ENCODE measurements around the gene IL26. TPM values are rescaled to one million over a fixed set of nuclear protein-coding genes. Genes with fewer than 3 reads are reported as not detected.

Gene IL26
- total RNA-seq, 4 donors from 2014 or later: not detected

GRCh38 chr12:68240079-68240478, 14.5 kb upstream of the IL26 start:
- H3K27ac ChIP-seq: no peak overlapping the region
- H3K4me3 ChIP-seq: no peak overlapping the region
- WGBS, 2 donors (ENCODE audit: low coverage in 1 of 2): 27 to 29% methylated on average over 1 of the region's 1 CpG
- TF ChIP-seq POLR2AphosphoS5 (IDR thresholded peaks at IDR 0.05) (no peak), EP300 (IDR thresholded peaks at IDR 0.05) (no peak), CTCF (IDR thresholded peaks at IDR 0.05) (no peak), POLR2A (IDR thresholded peaks at IDR 0.05) (no peak)
- H3K4me1 ChIP-seq: peaks cover 0 to 49% (median 13%) of the 10 kb centered on the region in 3 donors
- no peaks in the 10 kb centered on the region for H3K36me3 ChIP-seq
- H3K9me3 ChIP-seq: no peaks in the 10 kb centered on the region
- H3K27me3 ChIP-seq: no peaks in the 10 kb centered on the region
- ATAC-seq: peak; percentile 45

- Histone ChIP-seq H3K4me3 (no peak overlapping the region), H3K9me3 (no peaks in the 10 kb centered on the region), H3K27me3 (no peaks in the 10 kb centered on the region), H3K4me1 (peaks cover 0 to 43% (median 12%) of the 10 kb centered on the region in 3 donors), H3K36me3 (no peaks in the 10 kb centered on the region), H3K27ac (no peak overlapping the region)
- TF ChIP-seq CTCF (IDR thresholded peaks at IDR 0.05): no peak
- no peak for TF ChIP-seq POLR2A (IDR thresholded peaks at IDR 0.05)
- no peak for TF ChIP-seq EP300 (IDR thresholded peaks at IDR 0.05)
- no peak for TF ChIP-seq POLR2AphosphoS5 (IDR thresholded peaks at IDR 0.05)
- WGBS, 2 donors (ENCODE audit: low coverage in 1 of 2): 69 to 76% methylated on average over 5 to 6 of the region's 6 CpGs
- ATAC-seq: no peak
These were observed 13.8 kb upstream of the IL26 start for GRCh38 chr12:68239309-68239982.

- H3K9me3 ChIP-seq: no peaks in the 10 kb centered on the region
- 0 to 35% methylated on average over 2 of the region's 2 CpGs for WGBS, 2 donors (ENCODE audit: low coverage in 1 of 2)
- ATAC-seq: no peak
- TF ChIP-seq POLR2A (IDR thresholded peaks at IDR 0.05) (no peak), CTCF (IDR thresholded peaks at IDR 0.05) (no peak), POLR2AphosphoS5 (IDR thresholded peaks at IDR 0.05) (no peak), EP300 (IDR thresholded peaks at IDR 0.05) (no peak)
- peak overlapping the region in 2 of 4 donors; percentile 26 to 55 for H3K27ac ChIP-seq
- H3K36me3 ChIP-seq: no peaks in the 10 kb centered on the region
- no peak overlapping the region for H3K4me3 ChIP-seq
- peaks cover 0 to 41% (median 12%) of the 10 kb centered on the region in 3 donors for H3K4me1 ChIP-seq
- H3K27me3 ChIP-seq: no peaks in the 10 kb centered on the region
These were observed 12.0 kb upstream of the IL26 start for GRCh38 chr12:68237619-68238018.

- Histone ChIP-seq H3K4me1 (peaks cover 0 to 41% (median 12%) of the 10 kb centered on the region in 3 donors), H3K9me3 (no peaks in the 10 kb centered on the region), H3K27me3 (no peaks in the 10 kb centered on the region), H3K4me3 (peak overlapping the region in 1 of 2 donors; percentile 32), H3K36me3 (no peaks in the 10 kb centered on the region), H3K27ac (peak overlapping the region in 2 of 4 donors; percentile 26 to 55)
- TF ChIP-seq EP300 (IDR thresholded peaks at IDR 0.05) (no peak), CTCF (IDR thresholded peaks at IDR 0.05) (no peak), POLR2AphosphoS5 (IDR thresholded peaks at IDR 0.05) (no peak), POLR2A (IDR thresholded peaks at IDR 0.05) (no peak)
- 24 to 45% methylated on average over 2 of the region's 2 CpGs for WGBS, 2 donors (ENCODE audit: low coverage in 1 of 2)
- no peak for ATAC-seq
These were observed 11.5 kb upstream of the IL26 start for GRCh38 chr12:68237078-68237477.

Measured in gastroesophageal sphincter (tissue), 4 donors.